H9 (cell line): ENCODE results near the gene CDKAL1. TPM values are rescaled to one million over a fixed set of nuclear protein-coding genes. Genes with fewer than 3 reads are reported as not detected.

Source experiments
- DNase-seq: peaks from one replicate; pipeline ENCODE4 v3.0.0-alpha.2; 2017
- H2AFZ ChIP-seq: one replicate; pipeline ENCODE4 v1.6.1; 2013; ENCODE audit warnings: mild to moderate bottlenecking, low read length, control low read depth, moderate library complexity
- H2AK5ac ChIP-seq: 2 replicates; pipeline ENCODE4 v1.6.1; 2013; ENCODE audit warnings: low read length, control low read depth, mixed read lengths; ENCODE audit not compliant: insufficient read length
- H2BK120ac ChIP-seq: one replicate; pipeline ENCODE4 v1.6.1; 2013; ENCODE audit warnings: low read depth, mild to moderate bottlenecking, low read length, control low read depth, inconsistent platforms; ENCODE audit not compliant: poor library complexity, severe bottlenecking
- H2BK12ac ChIP-seq: 2 replicates; pipeline ENCODE4 v1.6.1; 2013; ENCODE audit warnings: low read length, control low read depth, mixed read lengths, low read depth; ENCODE audit not compliant: insufficient read length
- H2BK15ac ChIP-seq: 2 replicates; pipeline ENCODE4 v1.6.1; 2013; ENCODE audit warnings: low read depth, low read length, control low read depth
- H2BK20ac ChIP-seq: one replicate; pipeline ENCODE4 v1.6.1; 2013; ENCODE audit warnings: low read depth, mild to moderate bottlenecking, low read length, control low read depth, inconsistent platforms; ENCODE audit not compliant: poor library complexity, severe bottlenecking
- H2BK5ac ChIP-seq: 2 replicates; pipeline ENCODE4 v1.6.1; 2013; ENCODE audit warnings: low read length, control low read depth, mixed read lengths; ENCODE audit not compliant: insufficient read length
- H3K14ac ChIP-seq: 2 replicates; pipeline ENCODE4 v1.6.1; 2013; ENCODE audit warnings: low read length, control low read depth; ENCODE audit not compliant: insufficient read depth
- H3K18ac ChIP-seq: 2 replicates; pipeline ENCODE4 v1.6.1; 2013; ENCODE audit warnings: low read depth, mild to moderate bottlenecking, mixed read lengths, low read length, control low read depth; ENCODE audit not compliant: insufficient read length
- H3K23ac ChIP-seq: 2 replicates; pipeline ENCODE4 v1.6.1; 2013; ENCODE audit warnings: low read length, control low read depth, mixed read lengths, low read depth; ENCODE audit not compliant: insufficient read length
- H3K23me2 ChIP-seq: 2 replicates; pipeline ENCODE4 v1.6.1; 2013; ENCODE audit warnings: low read depth, mild to moderate bottlenecking, mixed read lengths, low read length, control low read depth; ENCODE audit not compliant: insufficient read length, poor library complexity, severe bottlenecking
- H3K27ac ChIP-seq: 2 replicates; pipeline ENCODE4 v1.5.1; 2013; ENCODE audit warnings: low read length, control low read depth, mixed read lengths, low read depth; ENCODE audit not compliant: insufficient read length
- H3K27me3 ChIP-seq: 2 replicates; pipeline ENCODE4 v1.6.1; 2013; ENCODE audit warnings: low read length, control low read depth, inconsistent platforms; ENCODE audit not compliant: insufficient read depth
- H3K4ac ChIP-seq: 2 replicates; pipeline ENCODE4 v1.6.1; 2013; ENCODE audit warnings: low read depth, mild to moderate bottlenecking, control low read depth, inconsistent platforms, low read length, moderate library complexity
- H3K4me1 ChIP-seq: 2 replicates; pipeline ENCODE4 v1.6.1; 2013; ENCODE audit warnings: low read length, control low read depth, inconsistent platforms; ENCODE audit not compliant: insufficient read depth
- H3K4me2 ChIP-seq: 2 replicates; pipeline ENCODE4 v1.6.1; 2013; ENCODE audit warnings: low read length, control low read depth, mixed read lengths; ENCODE audit not compliant: insufficient read length, insufficient read depth
- H3K56ac ChIP-seq: 2 replicates; pipeline ENCODE4 v1.6.1; 2013; ENCODE audit warnings: low read depth, mild to moderate bottlenecking, mixed read lengths, low read length, control low read depth; ENCODE audit not compliant: insufficient read length
- H3K79me1 ChIP-seq: 2 replicates; pipeline ENCODE4 v1.6.1; 2013; ENCODE audit warnings: low read depth, mild to moderate bottlenecking, moderate library complexity, low read length, control low read depth, inconsistent platforms; ENCODE audit not compliant: insufficient read depth, poor library complexity, severe bottlenecking
- H3K79me2 ChIP-seq: 2 replicates; pipeline ENCODE4 v1.6.1; 2013; ENCODE audit warnings: low read length, control low read depth, inconsistent platforms; ENCODE audit not compliant: insufficient read depth
- H3K9ac ChIP-seq: 2 replicates; pipeline ENCODE4 v1.6.1; 2013; ENCODE audit warnings: low read length, control low read depth, mixed read lengths; ENCODE audit not compliant: insufficient read length; ENCODE audit errors: extremely low read depth
- H3K9me3 ChIP-seq: one replicate; pipeline ENCODE4 v1.6.1; 2013; ENCODE audit warnings: low read depth, low read length, inconsistent platforms; ENCODE audit not compliant: control insufficient read depth
- H3T11ph ChIP-seq: one replicate; pipeline ENCODE4 v1.6.1; 2013; ENCODE audit warnings: mild to moderate bottlenecking, low read length, control low read depth, inconsistent platforms
- H4K20me1 ChIP-seq: one replicate; pipeline ENCODE4 v1.6.1; 2013; ENCODE audit not compliant: control insufficient read depth, insufficient read length, insufficient read depth
- H4K5ac ChIP-seq: 2 replicates; pipeline ENCODE4 v1.6.1; 2013; ENCODE audit warnings: low read depth, mild to moderate bottlenecking, mixed read lengths, low read length, control low read depth; ENCODE audit not compliant: insufficient read length
- H4K8ac ChIP-seq: replicated peaks from 2 replicates; pipeline ENCODE4 v1.6.1; 2013; ENCODE audit warnings: low read length, control low read depth, mixed read lengths, low read depth; ENCODE audit not compliant: insufficient read length
- H4K91ac ChIP-seq: 2 replicates; pipeline ENCODE4 v1.6.1; 2013; ENCODE audit warnings: low read depth, mild to moderate bottlenecking, moderate library complexity, mixed read lengths, low read length, control low read depth; ENCODE audit not compliant: insufficient read length
- H3K27ac Mint-ChIP-seq, 3 experiments: 2 replicates in 2 of 3; 3 replicates in 1 of 3; pipeline ENCODE4 v1.8.0; 2020 to 2021; ENCODE audit warnings: mixed read lengths in 3 of 3, mild to moderate bottlenecking in 1 of 3, moderate library complexity in 1 of 3
- H3K27me3 Mint-ChIP-seq: 2 replicates; pipeline ENCODE4 v1.8.0; 2021; ENCODE audit warnings: low read depth, mild to moderate bottlenecking, moderate library complexity, mixed read lengths
- H3K36me3 Mint-ChIP-seq, 3 experiments: 2 replicates in 2 of 3; 3 replicates in 1 of 3; pipeline ENCODE4 v1.8.0; 2020 to 2021; ENCODE audit warnings: low read depth in 3 of 3, mixed read lengths in 3 of 3; ENCODE audit not compliant: insufficient read depth in 1 of 3
- H3K4me1 Mint-ChIP-seq, 2 experiments: 2 replicates each; pipeline ENCODE4 v1.8.0; 2020; ENCODE audit warnings: mixed read lengths in 2 of 2
- H3K4me3 Mint-ChIP-seq, 2 experiments: 2 replicates in 1 of 2; 3 replicates in 1 of 2; pipeline ENCODE4 v1.8.0; 2020 to 2021; ENCODE audit warnings: mild to moderate bottlenecking in 2 of 2, mixed read lengths in 2 of 2, moderate library complexity in 1 of 2
- H3K9me3 Mint-ChIP-seq, 2 experiments: 2 replicates in 1 of 2; 3 replicates in 1 of 2; pipeline ENCODE4 v1.8.0; 2020; ENCODE audit warnings: mild to moderate bottlenecking in 2 of 2, mixed read lengths in 2 of 2, moderate library complexity in 1 of 2
- CTCF ChIP-seq: fragments of 200-600 bp; sonication (generic); conservative IDR thresholded peaks from 3 replicates; pipeline ENCODE4 v1.8.0; 2021; ENCODE audit warnings: antibody characterized with exemption, mild to moderate bottlenecking
- WGBS: extraction: QIAGEN DNeasy Blood & Tissue Kit; methylation state at CpG from one replicate; pipeline ENCODE4 v1.1.7; 2013; ENCODE audit warnings: missing lambda C conversion rate, low lambda C conversion rate, mixed read lengths; ENCODE audit not compliant: insufficient read length; ENCODE audit errors: extremely low coverage; 5-methylcytosine and 5-hydroxymethylcytosine counted together
- total RNA-seq: library from RNA; stranded (reverse); gene quantifications from 2 replicates; pipeline ENCODE4 v1.2.1, GENCODE V29; 2021

CDKAL1 gene
- total RNA-seq, 1 experiment from 2014 or later: 23.0 TPM

- peaks cover 16% of the 10 kb centered on the region for H3K4me1 ChIP-seq
These were observed 335.8 kb downstream of the CDKAL1 start for GRCh38 chr6:20870021-20870420.

More at GRCh38 chr6:20870021-20870420, 335.8 kb downstream of the CDKAL1 start:
- H3K9me3 Mint-ChIP-seq: no peaks in the 10 kb centered on the region
- Histone ChIP-seq H3K4ac (no peak overlapping the region), H2BK12ac (no peak overlapping the region), H2BK5ac (no peak overlapping the region), H2AFZ (no peak overlapping the region), H2BK20ac (no peak overlapping the region), H2BK120ac (no peak overlapping the region), H3K14ac (no peak overlapping the region), H2AK5ac (no peak overlapping the region), H3K9ac (no peak overlapping the region), H4K8ac (no peak overlapping the region), H3K79me1 (no peaks in the 10 kb centered on the region), H3K9me3 (no peaks in the 10 kb centered on the region), H4K91ac (no peak overlapping the region), H3K79me2 (no peaks in the 10 kb centered on the region), H3K27ac (no peak overlapping the region), H3K56ac (no peak overlapping the region), H2BK15ac (no peak overlapping the region), H4K20me1 (no peaks in the 10 kb centered on the region), H3K23me2 (no peaks in the 10 kb centered on the region), H3T11ph (no peak overlapping the region), H3K18ac (no peak overlapping the region), H3K4me2 (no peak overlapping the region), H4K5ac (no peak overlapping the region), H3K27me3 (no peaks in the 10 kb centered on the region), H3K23ac (no peak overlapping the region)
- no peak overlapping the region for H3K4me3 Mint-ChIP-seq
- no peak for TF ChIP-seq CTCF
- WGBS: no CpG with 5 or more reads among the region's 4 CpGs
- H3K4me1 Mint-ChIP-seq: peaks cover 67 to 72% of the 10 kb centered on the region in 2 experiments
- H3K36me3 Mint-ChIP-seq: no peaks in the 10 kb centered on the region
- DNase-seq: no peak
- H3K27me3 Mint-ChIP-seq: no peaks in the 10 kb centered on the region
- peak overlapping the region in 2 of 3 experiments; percentile 2 to 19; a peak in 3 of 7 replicates for H3K27ac Mint-ChIP-seq
